Naive thymus-derived CD4-positive, alpha-beta T cell (primary cell): Measurements from ENCODE around the gene A4GALT. TPM values are rescaled to one million over a fixed set of nuclear protein-coding genes. Genes with fewer than 3 reads are reported as not detected.
"Not testable (repeated sequence)": the region's sequence is repeated elsewhere in the genome, so short reads cannot be mapped to it uniquely, and the experiment has no call there.

ENCODE experiments used
- ATAC-seq: fragments of 150-1000 bp; cut with Tn5 transposase; 2 replicates; pipeline ENCODE4 v1.10.0; 2021; ENCODE audit warnings: mild to moderate bottlenecking, moderate library complexity
- CTCF ChIA-PET: fragments of 350-600 bp; sonication (Branson Sonifier 250); formaldehyde crosslinking; loops from one replicate; lab custom pipeline; 2021; ENCODE audit warnings: antibody characterized with exemption; lab: Charles Lee
- POLR2A ChIA-PET: fragments of 350-600 bp; sonication (Branson Sonifier 250); formaldehyde crosslinking; loops from one replicate; lab custom pipeline; 2021; ENCODE audit warnings: antibody characterized with exemption, inconsistent platforms; lab: Charles Lee
- DNase-seq, 9 donors: peaks; one replicate each; pipeline versions ENCODE4 v3.0.0 to v3.0.0-alpha.2; 2020 to 2022; ENCODE audit warnings: mixed read lengths in 1 of 9
- H3K27ac ChIP-seq: one replicate; pipeline ENCODE4 v1.7.0; 2013; ENCODE audit warnings: mild to moderate bottlenecking, low read depth, low read length, moderate library complexity
- H3K27me3 ChIP-seq, 2 donors: one replicate each; pipeline ENCODE4 v1.7.0; 2013; ENCODE audit warnings: low read length in 2 of 2, mild to moderate bottlenecking in 2 of 2, moderate library complexity in 2 of 2; ENCODE audit not compliant: control insufficient read depth in 2 of 2, insufficient read depth in 2 of 2
- H3K36me3 ChIP-seq, 3 experiments: 1 replicate in 2 of 3; 2 replicates in 1 of 3; pipeline ENCODE4 v1.7.0; 2013; ENCODE audit warnings: low read length in 3 of 3, mild to moderate bottlenecking in 3 of 3, moderate library complexity in 1 of 3; ENCODE audit not compliant: insufficient read depth in 3 of 3, control insufficient read depth in 2 of 3
- H3K4me1 ChIP-seq, 2 donors: one replicate each; pipeline ENCODE4 v1.7.0; 2013; ENCODE audit warnings: low read length in 2 of 2, mild to moderate bottlenecking in 2 of 2, moderate library complexity in 1 of 2; ENCODE audit not compliant: control insufficient read depth in 2 of 2, insufficient read depth in 2 of 2
- H3K4me3 ChIP-seq: 2 replicates; pipeline ENCODE4 v1.7.0; 2013; ENCODE audit warnings: mild to moderate bottlenecking, low read length
- H3K9me3 ChIP-seq, 3 experiments: 1 replicate in 2 of 3; 2 replicates in 1 of 3; pipeline ENCODE4 v1.7.0; 2013; ENCODE audit warnings: low read length in 3 of 3; ENCODE audit not compliant: control insufficient read depth in 2 of 3
- H3K27ac Mint-ChIP-seq, 9 donors: one replicate each; pipeline ENCODE4 v1.8.0; 2020 to 2022; ENCODE audit warnings: mixed read lengths in 9 of 9, mild to moderate bottlenecking in 8 of 9, moderate library complexity in 5 of 9, inconsistent platforms in 2 of 9
- H3K27me3 Mint-ChIP-seq, 5 donors: one replicate each; pipeline ENCODE4 v1.8.0; 2021 to 2022; ENCODE audit warnings: mixed read lengths in 5 of 5, mild to moderate bottlenecking in 1 of 5
- H3K36me3 Mint-ChIP-seq, 5 donors: one replicate each; pipeline ENCODE4 v1.8.0; 2020 to 2022; ENCODE audit warnings: mixed read lengths in 5 of 5, mild to moderate bottlenecking in 3 of 5, inconsistent platforms in 1 of 5
- H3K4me1 Mint-ChIP-seq, 7 donors: one replicate each; pipeline ENCODE4 v1.8.0; 2020 to 2022; ENCODE audit warnings: mixed read lengths in 7 of 7, mild to moderate bottlenecking in 3 of 7, inconsistent platforms in 1 of 7
- H3K4me3 Mint-ChIP-seq, 10 donors: one replicate each; pipeline ENCODE4 v1.8.0; 2020 to 2022; ENCODE audit warnings: mild to moderate bottlenecking in 10 of 10, mixed read lengths in 10 of 10, moderate library complexity in 6 of 10, inconsistent platforms in 2 of 10
- H3K9me3 Mint-ChIP-seq, 11 donors: one replicate each; pipeline ENCODE4 v1.8.0; 2020 to 2022; ENCODE audit warnings: mixed read lengths in 11 of 11, mild to moderate bottlenecking in 4 of 11, inconsistent platforms in 1 of 11, moderate library complexity in 1 of 11
- intact Hi-C, 2 donors: fragments of 100-400 bp; cut with micrococcal nuclease; formaldehyde crosslinking; loops; one replicate each; pipeline ENCODE4 v1.15.1; 2023
- polyA plus RNA-seq, 2 donors: library from polyadenylated mRNA; unstranded; fragments of 300-500 nt; fragmentation: Illumina TruSeq; gene quantifications; one replicate each; pipeline ENCODE4 v1.2.3, GENCODE V29; 2021
- total RNA-seq, 6 experiments: library from RNA in 5 of 6; stranded (reverse) in 5 of 6; gene quantifications; 1 replicate in 5 of 6; 2 replicates in 1 of 6; pipeline ENCODE4 v1.2.3 and lab custom pipeline; 2021 to 2026

Gene A4GALT
- total and polyA plus RNA-seq, 7 experiments from 2014 or later: not detected

- POLR2A ChIA-PET: no interaction called here
- Histone ChIP-seq H3K9me3 (no peaks in the 10 kb centered on the region), H3K27me3 (peaks cover 0 to 3% of the 10 kb centered on the region in 2 donors), H3K4me1 (no peaks in the 10 kb centered on the region), H3K27ac (no peak overlapping the region), H3K4me3 (no peak overlapping the region), H3K36me3 (no peaks in the 10 kb centered on the region)
- Mint-ChIP-seq H3K27me3 (peaks cover 0 to 15% (median 0%) of the 10 kb centered on the region in 5 donors), H3K36me3 (no peaks in the 10 kb centered on the region), H3K4me3 (no peak overlapping the region), H3K27ac (no peak overlapping the region), H3K9me3 (no peaks in the 10 kb centered on the region), H3K4me1 (peaks cover 0 to 6% (median 0%) of the 10 kb centered on the region in 7 donors)
- no peak for DNase-seq
- ATAC-seq: no peak
- CTCF ChIA-PET: no interaction called here
- intact Hi-C loops: no loop called here
These were observed 44.3 kb upstream of the A4GALT start for GRCh38 chr22:42764895-42765363.

- no peak overlapping the region for H3K4me3 Mint-ChIP-seq
- POLR2A ChIA-PET: no interaction called here
These were observed 43.4 kb upstream of the A4GALT start for GRCh38 chr22:42763965-42764480.

DNA sequence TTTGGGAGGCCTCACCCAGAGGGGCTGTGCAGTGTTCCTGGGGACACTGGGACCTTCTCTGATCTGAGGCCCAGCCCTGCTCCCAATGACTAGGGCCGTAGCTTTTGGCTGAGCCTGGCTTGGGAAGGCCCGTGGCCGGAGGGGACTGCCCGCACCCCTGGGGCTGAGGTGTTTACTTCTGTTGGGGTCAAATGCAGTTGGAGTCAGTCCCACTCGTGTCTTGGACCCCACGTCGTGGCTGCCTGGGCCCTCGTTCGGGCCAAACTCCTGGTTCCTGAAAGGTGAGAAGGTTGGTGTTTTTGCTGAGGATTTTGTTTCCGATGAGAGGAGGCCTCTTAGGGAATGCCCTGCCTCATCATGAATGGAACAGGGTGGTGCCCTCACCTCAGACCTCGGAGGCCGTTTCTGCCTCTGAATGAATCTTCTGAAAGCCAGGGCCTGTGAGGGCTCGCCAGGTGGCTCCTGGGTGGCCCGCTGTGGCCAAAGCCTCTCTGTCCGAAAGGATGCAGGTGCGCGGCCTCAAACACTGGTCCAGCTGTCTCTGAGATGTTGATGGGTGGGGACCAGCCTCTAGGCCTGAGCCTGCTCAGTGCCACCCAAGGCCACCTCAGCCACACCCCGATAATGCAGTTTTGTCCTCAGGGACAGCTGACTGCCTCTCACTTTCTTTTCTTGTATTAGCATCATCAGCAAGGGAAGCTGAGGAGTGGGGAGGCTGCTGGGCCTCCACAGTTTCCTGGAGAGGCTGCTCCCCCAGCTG is 40.3 kb upstream of the A4GALT start:
- Mint-ChIP-seq H3K4me3 (no peak overlapping the region), H3K9me3 (no peaks in the 10 kb centered on the region), H3K36me3 (no peaks in the 10 kb centered on the region), H3K27ac (peak overlapping the region in 1 of 9 donors; percentile 13), H3K27me3 (peaks cover 0 to 20% (median 4%) of the 10 kb centered on the region in 5 donors), H3K4me1 (peaks cover 0 to 6% (median 0%) of the 10 kb centered on the region in 7 donors)
- Histone ChIP-seq H3K4me1 (no peaks in the 10 kb centered on the region), H3K36me3 (no peaks in the 10 kb centered on the region), H3K27ac (no peak overlapping the region), H3K4me3 (no peak overlapping the region), H3K27me3 (peaks cover 0 to 3% of the 10 kb centered on the region in 2 donors), H3K9me3 (no peaks in the 10 kb centered on the region)
- DNase-seq (no peak), ATAC-seq (no peak)
- intact Hi-C loops: no loop called here
- ChIA-PET POLR2A (no interaction called here), CTCF (no interaction called here)

More at GRCh38 chr22:42763965-42764480, 43.4 kb upstream of the A4GALT start:
- peaks cover 0 to 6% (median 0%) of the 10 kb centered on the region in 7 donors for H3K4me1 Mint-ChIP-seq
- no peak overlapping the region for H3K27ac Mint-ChIP-seq
- DNase-seq (no peak), ATAC-seq (no peak)
- H3K36me3 ChIP-seq: no peaks in the 10 kb centered on the region
- no peaks in the 10 kb centered on the region for H3K4me1 ChIP-seq
- CTCF ChIA-PET: no interaction called here
- H3K27ac ChIP-seq: no peak overlapping the region
- H3K4me3 ChIP-seq: no peak overlapping the region
- no peaks in the 10 kb centered on the region for H3K36me3 Mint-ChIP-seq
- intact Hi-C loops: no loop called here
- no peaks in the 10 kb centered on the region for H3K9me3 Mint-ChIP-seq
- peaks cover 0 to 15% (median 0%) of the 10 kb centered on the region in 5 donors for H3K27me3 Mint-ChIP-seq
- no peaks in the 10 kb centered on the region for H3K9me3 ChIP-seq
- peaks cover 0 to 3% of the 10 kb centered on the region in 2 donors for H3K27me3 ChIP-seq

DNA sequence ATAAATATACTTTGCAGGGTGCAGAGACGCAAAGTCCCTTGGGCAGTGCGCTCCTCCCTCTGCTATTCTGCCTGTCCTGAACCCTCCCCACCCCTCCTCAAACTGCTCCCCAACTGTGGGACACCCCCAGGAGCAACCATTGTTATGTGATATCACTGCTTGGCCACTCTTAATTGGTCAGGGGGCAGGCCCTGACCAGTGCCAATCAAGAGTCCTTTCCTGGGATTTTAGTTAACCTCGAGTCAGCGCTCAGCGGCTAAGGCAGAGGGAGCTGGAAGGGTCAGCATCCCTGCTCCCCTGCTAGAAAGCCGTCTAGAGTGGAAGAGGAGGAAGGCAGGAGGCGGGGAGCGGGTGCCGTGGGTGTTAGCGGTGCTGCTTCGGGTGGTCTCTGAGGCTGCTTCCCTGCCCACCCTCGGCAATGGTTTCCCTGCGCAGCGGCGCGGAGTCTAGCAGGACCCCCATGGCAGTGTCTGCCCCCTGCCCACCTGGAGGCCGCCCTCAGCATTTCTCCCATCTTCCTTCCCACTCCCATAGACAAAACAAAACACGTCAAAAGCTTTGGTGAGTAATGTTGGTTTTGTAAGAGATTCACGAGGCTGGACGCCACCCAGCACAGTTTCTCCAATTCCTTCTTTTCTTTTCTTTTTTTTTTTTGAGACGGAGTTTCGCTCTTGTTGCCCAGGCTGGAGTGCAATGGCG is 38.4 kb upstream of the A4GALT start:
- Mint-ChIP-seq H3K27ac (no peak overlapping the region), H3K36me3 (no peaks in the 10 kb centered on the region), H3K4me3 (no peak overlapping the region), H3K27me3 (peaks cover 0 to 11% (median 4%) of the 10 kb centered on the region in 5 donors), H3K9me3 (no peaks in the 10 kb centered on the region), H3K4me1 (no peaks in the 10 kb centered on the region)
- Histone ChIP-seq H3K4me3 (no peak overlapping the region), H3K27ac (no peak overlapping the region), H3K4me1 (no peaks in the 10 kb centered on the region), H3K9me3 (no peaks in the 10 kb centered on the region), H3K27me3 (no peaks in the 10 kb centered on the region), H3K36me3 (no peaks in the 10 kb centered on the region)
- intact Hi-C loops: no loop called here
- ATAC-seq: no peak
- DNase-seq: no peak
- CTCF ChIA-PET: no interaction called here
- POLR2A ChIA-PET: no interaction called here

DNA sequence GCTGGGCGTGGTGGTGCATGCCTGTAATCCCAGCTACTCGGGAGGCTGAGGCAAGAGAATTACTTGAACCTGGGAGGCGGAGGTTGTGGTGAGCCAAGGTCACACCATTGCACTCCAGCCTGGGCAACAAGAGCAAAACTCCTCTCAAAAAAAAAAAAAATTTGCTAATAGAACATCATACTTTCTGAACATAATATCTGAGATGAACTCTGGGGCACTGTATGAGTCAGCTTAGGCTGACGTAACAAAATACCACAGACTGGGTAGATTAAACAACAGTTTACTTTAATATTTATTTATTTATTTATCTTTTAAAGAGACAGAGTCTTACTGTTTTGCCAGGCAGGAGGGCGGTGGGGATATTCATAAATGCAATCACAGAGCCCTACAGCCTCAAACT is 34.9 kb upstream of the A4GALT start:
- CTCF ChIA-PET: interaction anchor here (0.6 kb wide), 1 partner anchor 24 kb away, joined by 4 read pairs; no protein-coding TSS in a partner anchor
- H3K36me3 ChIP-seq, H3K4me3 Mint-ChIP-seq, H3K27ac Mint-ChIP-seq, ATAC-seq, H3K4me1 ChIP-seq, DNase-seq, H3K9me3 ChIP-seq, H3K36me3 Mint-ChIP-seq, H3K27ac ChIP-seq, intact Hi-C loops, H3K4me1 Mint-ChIP-seq, H3K4me3 ChIP-seq, H3K27me3 ChIP-seq, POLR2A ChIA-PET, H3K9me3 Mint-ChIP-seq: not testable (repeated sequence)
- H3K27me3 Mint-ChIP-seq: peaks cover 0 to 11% (median 4%) of the 10 kb centered on the region in 5 donors

GRCh38 chr22:42755121-42755520 is 34.5 kb upstream of the A4GALT start:
- H3K27me3 Mint-ChIP-seq: peaks cover 0 to 11% (median 4%) of the 10 kb centered on the region in 5 donors
- H3K4me1 Mint-ChIP-seq, H3K27ac Mint-ChIP-seq, H3K4me3 ChIP-seq, POLR2A ChIA-PET, ATAC-seq, H3K4me1 ChIP-seq, H3K9me3 ChIP-seq, H3K27ac ChIP-seq, DNase-seq, H3K4me3 Mint-ChIP-seq, H3K36me3 ChIP-seq, intact Hi-C loops, H3K27me3 ChIP-seq, H3K9me3 Mint-ChIP-seq, H3K36me3 Mint-ChIP-seq: not testable (repeated sequence)
- CTCF ChIA-PET: interaction anchor here (0.6 kb wide), 1 partner anchor 24 kb away, joined by 4 read pairs; no protein-coding TSS in a partner anchor
